Uterus (tissue), 4 donors: ENCODE data around the gene ATP2C1. TPM values are rescaled to one million over a fixed set of nuclear protein-coding genes. Genes with fewer than 3 reads are reported as not detected.
"Not testable (repeated sequence)": the region's sequence is repeated elsewhere in the genome, so short reads cannot be mapped to it uniquely, and the experiment has no call there.

ENCODE experiments used
- DNase-seq, 2 donors: peaks; one replicate each; pipeline ENCODE4 v3.0.0-alpha.2; 2019 to 2020
- H3K27ac ChIP-seq, 2 donors: fragments of 200-600 bp; sonication (generic); 1 replicate in 1 of 2; 2 replicates in 1 of 2; pipeline ENCODE4 v1.5.1; 2016 to 2018
- H3K27me3 ChIP-seq, 2 donors: fragments of 200-600 bp; sonication (generic); one replicate each; pipeline ENCODE4 v1.5.1; 2018 to 2019; ENCODE audit warnings: control low read depth in 1 of 2
- H3K36me3 ChIP-seq, 2 donors: fragments of 200-600 bp; sonication (generic); one replicate each; pipeline ENCODE4 v1.5.1; 2019; ENCODE audit warnings: control low read depth in 1 of 2
- H3K4me1 ChIP-seq, 2 donors: fragments of 200-600 bp; sonication (generic); one replicate each; pipeline ENCODE4 v1.5.1; 2018 to 2019; ENCODE audit warnings: control low read depth in 1 of 2
- H3K4me3 ChIP-seq, 2 donors: fragments of 200-600 bp; sonication (generic); 1 replicate in 1 of 2; 2 replicates in 1 of 2; pipeline ENCODE4 v1.5.1; 2018 to 2019; ENCODE audit warnings: mild to moderate bottlenecking in 1 of 2
- H3K9me3 ChIP-seq, 2 donors: fragments of 200-600 bp; sonication (generic); one replicate each; pipeline ENCODE4 v1.5.1; 2019; ENCODE audit warnings: control low read depth in 1 of 2
- CTCF ChIP-seq, 4 experiments: fragments of 200-600 bp in 2 of 4; fragments of 450-650 bp in 2 of 4; sonication (generic) in 2 of 4; IDR thresholded peaks; one replicate each; pipeline ENCODE4 v1.5.1; 2016 to 2019; ENCODE audit warnings: antibody characterized with exemption in 4 of 4, mild to moderate bottlenecking in 2 of 4, moderate library complexity in 1 of 4
- POLR2A ChIP-seq, 2 donors: fragments of 450-650 bp; IDR thresholded peaks; one replicate each; pipeline ENCODE4 v1.6.1; 2016; ENCODE audit warnings: antibody characterized with exemption in 2 of 2, mild to moderate bottlenecking in 1 of 2, moderate library complexity in 1 of 2
- intact Hi-C: fragments of 100-400 bp; cut with DNase I; formaldehyde crosslinking; loops from one replicate; pipeline ENCODE4 v1.15.1; 2023; ENCODE audit warnings: low total_unique reads
- total RNA-seq, 4 donors: library from RNA; depleted of rRNA in 3 of 4; stranded (reverse); fragments of >200 nt in 3 of 4; gene quantifications; one replicate each; pipeline versions ENCODE4 v1.1.0 to v1.2.4, GENCODE V29; 2014 to 2023
- donor health status: DM: yes; HTN: yes; CAD: no.

ATP2C1 gene
- total RNA-seq, 4 donors from 2014 or later = 33.2 to 176 (median 84.7) TPM

- intact Hi-C loops = no loop called here
- no peak overlapping the region for H3K27ac ChIP-seq
- H3K9me3 ChIP-seq = no peaks in the 10 kb centered on the region
- H3K36me3 ChIP-seq = no peaks in the 10 kb centered on the region
- no peaks in the 10 kb centered on the region for H3K27me3 ChIP-seq
- no peak for DNase-seq
- peak in 1 of 4 experiments; percentile 17 for TF ChIP-seq CTCF (IDR thresholded peaks at IDR 0.05)
- no peak for TF ChIP-seq POLR2A (IDR thresholded peaks at IDR 0.05)
- H3K4me1 ChIP-seq = no peaks in the 10 kb centered on the region
- H3K4me3 ChIP-seq = no peak overlapping the region
Measured at GRCh38 chr3:131033480-131034080, 139.7 kb downstream of the ATP2C1 start.

DNA sequence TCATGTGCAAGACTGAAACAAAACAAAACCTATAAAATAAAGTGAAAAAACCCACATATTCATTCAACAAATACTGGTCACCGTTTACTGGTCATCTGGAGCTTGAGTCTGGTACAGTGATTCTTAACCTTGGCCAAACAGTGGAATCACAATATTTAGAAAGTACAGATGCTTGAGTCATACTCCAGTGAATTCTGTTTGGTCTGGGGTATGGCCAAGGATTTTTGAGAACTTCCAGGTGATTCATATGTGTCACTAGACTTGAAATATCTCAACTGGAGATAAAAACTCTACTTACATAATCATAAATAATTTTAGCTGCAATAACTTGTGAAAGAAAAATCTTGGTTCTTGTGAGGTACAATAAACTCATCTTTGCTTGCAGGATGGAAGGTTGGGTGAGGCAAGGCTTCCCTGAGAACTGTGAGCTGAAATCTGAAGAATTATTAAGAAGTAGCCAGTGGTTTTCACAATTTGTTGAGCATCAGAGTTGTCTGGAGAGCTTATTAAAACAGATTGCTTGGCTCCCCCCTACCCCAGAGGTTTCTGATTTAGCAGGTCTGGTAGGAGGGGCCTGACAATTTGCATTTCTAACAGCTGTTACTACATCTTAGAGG is 142.4 kb downstream of the ATP2C1 start:
- no peaks in the 10 kb centered on the region for H3K9me3 ChIP-seq
- intact Hi-C loops = no loop called here

GRCh38 chr3:131036986-131037385 is 143.1 kb downstream of the ATP2C1 start:
- Histone ChIP-seq H3K27ac (no peak overlapping the region), H3K9me3 (no peaks in the 10 kb centered on the region), H3K4me3 (no peak overlapping the region), H3K4me1 (no peaks in the 10 kb centered on the region), H3K36me3 (no peaks in the 10 kb centered on the region), H3K27me3 (no peaks in the 10 kb centered on the region)
- no peak for DNase-seq
- intact Hi-C loops = no loop called here
- TF ChIP-seq CTCF (IDR thresholded peaks at IDR 0.05) (no peak), POLR2A (IDR thresholded peaks at IDR 0.05) (no peak)

More for the DNA sequence above, 142.4 kb downstream of the ATP2C1 start:
- Histone ChIP-seq H3K27ac (no peak overlapping the region), H3K27me3 (no peaks in the 10 kb centered on the region), H3K4me3 (no peak overlapping the region), H3K36me3 (no peaks in the 10 kb centered on the region), H3K4me1 (no peaks in the 10 kb centered on the region)
- TF ChIP-seq POLR2A (IDR thresholded peaks at IDR 0.05) = no peak
- TF ChIP-seq CTCF (IDR thresholded peaks at IDR 0.05) = no peak
- no peak for DNase-seq

- no peaks in the 10 kb centered on the region for H3K9me3 ChIP-seq
- H3K36me3 ChIP-seq = no peaks in the 10 kb centered on the region
- TF ChIP-seq POLR2A (IDR thresholded peaks at IDR 0.05) (no peak), CTCF (IDR thresholded peaks at IDR 0.05) (no peak)
- no peaks in the 10 kb centered on the region for H3K4me1 ChIP-seq
- H3K27me3 ChIP-seq = no peaks in the 10 kb centered on the region
- no peak overlapping the region for H3K27ac ChIP-seq
- intact Hi-C loops = no loop called here
- no peak for DNase-seq
- no peak overlapping the region for H3K4me3 ChIP-seq
Measured at GRCh38 chr3:131038326-131038725, 144.4 kb downstream of the ATP2C1 start.

DNA sequence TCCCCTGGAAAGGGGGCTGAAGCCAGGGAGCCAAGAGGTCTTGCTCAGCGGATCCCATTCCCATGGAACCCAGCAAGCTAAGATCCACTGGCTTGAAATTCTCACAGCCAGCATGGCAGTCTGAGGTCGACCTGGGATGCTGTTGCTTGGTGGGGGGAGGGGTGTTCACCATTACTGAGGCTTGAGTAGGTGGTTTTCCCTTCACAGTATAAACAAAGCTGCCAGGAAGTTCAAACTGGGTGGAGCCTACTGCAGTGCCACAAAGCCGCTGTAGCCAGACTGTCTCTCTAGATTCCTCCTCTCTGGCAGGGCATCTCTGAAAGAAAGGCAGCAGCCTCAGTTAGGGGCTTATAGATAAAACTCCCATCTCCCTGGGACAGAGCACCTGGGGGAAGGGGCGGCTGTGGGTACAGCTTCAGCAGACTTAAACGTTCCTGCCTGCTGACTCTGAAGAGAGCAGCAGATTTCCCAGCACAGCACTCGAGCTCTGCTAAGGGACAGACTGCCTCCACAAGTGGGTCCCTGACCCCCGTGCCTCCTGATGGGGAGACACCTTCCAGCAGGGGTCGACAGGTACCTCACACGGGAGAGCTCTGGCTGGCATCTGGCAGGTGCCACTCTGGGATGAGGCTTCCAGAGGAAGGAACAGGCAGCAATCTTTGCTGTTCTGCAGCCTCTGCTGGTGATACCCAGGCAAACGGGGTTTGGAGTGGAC is 148.5 kb downstream of the ATP2C1 start:
- H3K9me3 ChIP-seq, DNase-seq, H3K4me3 ChIP-seq, H3K4me1 ChIP-seq, H3K27me3 ChIP-seq, H3K36me3 ChIP-seq, intact Hi-C loops, H3K27ac ChIP-seq: not testable (repeated sequence)
